ENCODE measurements around the gene C2orf69. TPM values are rescaled to one million over a fixed set of nuclear protein-coding genes. Genes with fewer than 3 reads are reported as not detected.

Gene C2orf69
- total and polyA plus RNA-seq, 12 donors: 4.4 to 11.4 (median 7.7) TPM

GRCh38 chr2:199895406-199895805 lies 15.7 kb upstream of the C2orf69 start:
- 80 to 82% methylated on average over 3 of the region's 3 CpGs for WGBS, 2 donors
- no peak overlapping the region for H3K4me3 ChIP-seq
- no peaks in the 10 kb centered on the region for H3K36me3 ChIP-seq
- DNase-seq (no peak), ATAC-seq (no peak)
- H3K27me3 ChIP-seq: no peaks in the 10 kb centered on the region
- H3K27ac ChIP-seq: no peak overlapping the region
- peaks cover 0 to 4% (median 0%) of the 10 kb centered on the region in 11 donors for H3K9me3 ChIP-seq
- intact Hi-C loops (cut with DNase I): no loop called here
- TF ChIP-seq CTCF (IDR thresholded peaks at IDR 0.05): no peak
- H3K4me1 ChIP-seq: no peaks in the 10 kb centered on the region

GRCh38 chr2:199896617-199897016 lies 14.5 kb upstream of the C2orf69 start:
- no peaks in the 10 kb centered on the region for H3K36me3 ChIP-seq
- TF ChIP-seq CTCF (IDR thresholded peaks at IDR 0.05): no peak
- WGBS, 2 donors: 88 to 89% methylated on average over 2 of the region's 2 CpGs
- H3K4me3 ChIP-seq: no peak overlapping the region
- H3K9me3 ChIP-seq: peaks cover 0 to 4% (median 0%) of the 10 kb centered on the region in 11 donors
- DNase-seq (no peak), ATAC-seq (no peak)
- no peak overlapping the region for H3K27ac ChIP-seq
- H3K27me3 ChIP-seq: no peaks in the 10 kb centered on the region
- no peaks in the 10 kb centered on the region for H3K4me1 ChIP-seq
- intact Hi-C loops (cut with DNase I): no loop called here

GRCh38 chr2:199901942-199902341 lies 9.2 kb upstream of the C2orf69 start:
- DNase-seq: no peak
- no peak overlapping the region for H3K27ac ChIP-seq
- 90 to 93% methylated on average over 4 of the region's 4 CpGs for WGBS, 2 donors
- no peaks in the 10 kb centered on the region for H3K36me3 ChIP-seq
- H3K27me3 ChIP-seq: no peaks in the 10 kb centered on the region
- H3K9me3 ChIP-seq: no peaks in the 10 kb centered on the region
- TF ChIP-seq CTCF (IDR thresholded peaks at IDR 0.05): no peak
- no peak overlapping the region for H3K4me3 ChIP-seq
- no peaks in the 10 kb centered on the region for H3K4me1 ChIP-seq
- intact Hi-C loops (cut with DNase I): no loop called here
- ATAC-seq: no peak

- DNase-seq (no peak), ATAC-seq (no peak)
- Histone ChIP-seq H3K36me3 (no peaks in the 10 kb centered on the region), H3K9me3 (no peaks in the 10 kb centered on the region), H3K4me1 (no peaks in the 10 kb centered on the region), H3K27me3 (no peaks in the 10 kb centered on the region), H3K27ac (no peak overlapping the region), H3K4me3 (no peak overlapping the region)
- intact Hi-C loops (cut with DNase I): no loop called here
- WGBS, 2 donors: 77 to 83% methylated on average over 4 of the region's 4 CpGs
- no peak for TF ChIP-seq CTCF (IDR thresholded peaks at IDR 0.05)
Measured at GRCh38 chr2:199902486-199903110, 8.5 kb upstream of the C2orf69 start.
